NCI-H146 treated with DMSO at 0.1 percent for 48 hours (cell line): ENCODE data around the gene PTPRE.

Source experiments
- DNase-seq: peaks from one replicate; lab custom pipeline; 2025; ENCODE audit not compliant: unreplicated experiment; lab: John Stamatoyannopoulos, UW

Gene PTPRE

DNA sequence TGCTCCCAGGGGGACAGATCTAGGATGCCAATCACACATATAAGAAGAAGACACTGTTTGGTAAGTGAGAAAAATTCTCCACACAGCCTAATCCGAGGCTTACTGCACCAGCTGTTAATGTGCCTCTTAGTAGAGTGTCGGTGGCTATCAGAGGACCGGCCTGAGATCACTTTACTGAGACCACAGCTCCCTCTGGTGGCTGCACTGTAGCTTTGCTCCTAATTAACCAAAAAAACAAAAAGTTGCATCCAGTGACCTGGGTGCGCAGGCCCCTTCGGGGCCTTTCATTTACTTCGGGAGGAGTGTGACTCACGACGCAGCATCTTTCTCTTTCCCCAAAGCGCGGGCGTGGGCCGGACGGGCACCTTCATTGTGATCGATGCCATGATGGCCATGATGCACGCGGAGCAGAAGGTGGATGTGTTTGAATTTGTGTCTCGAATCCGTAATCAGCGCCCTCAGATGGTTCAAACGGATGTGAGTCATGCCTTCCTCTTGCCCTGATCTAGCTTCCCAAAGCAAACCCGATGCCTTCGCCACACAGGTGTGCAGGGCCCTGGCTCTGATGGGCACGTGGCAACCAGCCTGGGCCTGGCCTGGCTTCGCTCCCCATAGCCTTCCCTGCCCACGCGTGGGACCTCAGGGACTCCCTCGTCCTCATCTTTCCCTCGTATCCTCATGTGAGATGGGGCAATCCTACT is 162.6 kb downstream of the PTPRE start:
- peak; percentile 39 for DNase-seq

DNA sequence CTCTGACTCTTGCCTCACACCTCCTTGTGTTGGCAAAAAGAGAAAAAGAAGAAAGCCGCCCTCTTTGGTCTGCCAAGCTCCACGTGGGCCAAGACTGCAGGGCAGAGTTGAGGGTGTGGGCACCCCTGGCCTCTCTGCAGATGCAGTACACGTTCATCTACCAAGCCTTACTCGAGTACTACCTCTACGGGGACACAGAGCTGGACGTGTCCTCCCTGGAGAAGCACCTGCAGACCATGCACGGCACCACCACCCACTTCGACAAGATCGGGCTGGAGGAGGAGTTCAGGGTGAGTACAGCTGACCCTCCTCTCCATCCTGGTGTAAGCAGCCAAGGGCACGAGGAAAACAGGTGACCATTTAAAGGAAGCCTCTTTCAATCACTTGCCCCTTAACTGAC is 163.3 kb downstream of the PTPRE start:
- no peak for DNase-seq

- DNase-seq = no peak
Measured at GRCh38 chr10:128070721-128071416, 164.0 kb downstream of the PTPRE start.

- DNase-seq = no peak
Measured at GRCh38 chr10:128071417-128071782, 164.5 kb downstream of the PTPRE start.

DNA sequence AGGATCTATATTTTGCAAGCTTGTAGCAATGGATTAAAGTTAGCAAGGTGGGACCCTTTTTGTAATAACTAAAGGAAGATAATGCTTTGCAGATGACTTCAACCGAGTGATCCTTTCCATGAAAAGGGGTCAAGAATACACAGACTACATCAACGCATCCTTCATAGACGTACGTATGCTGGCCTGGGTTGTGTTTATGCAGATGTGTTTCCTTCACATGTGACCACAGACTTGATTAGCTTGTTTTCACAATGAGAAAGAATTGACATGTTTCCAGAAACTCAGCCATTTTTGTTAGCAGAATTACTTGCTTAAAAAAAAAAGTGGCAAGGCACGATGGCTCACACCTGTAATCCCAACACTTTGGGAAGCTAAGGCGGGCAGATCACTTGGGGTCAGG is 165.1 kb downstream of the PTPRE start:
- no peak for DNase-seq

GRCh38 chr10:128072941-128073645 is 166.2 kb downstream of the PTPRE start:
- DNase-seq = no peak

- DNase-seq = no peak
Measured at GRCh38 chr10:128073890-128074289, 167.0 kb downstream of the PTPRE start.

DNA sequence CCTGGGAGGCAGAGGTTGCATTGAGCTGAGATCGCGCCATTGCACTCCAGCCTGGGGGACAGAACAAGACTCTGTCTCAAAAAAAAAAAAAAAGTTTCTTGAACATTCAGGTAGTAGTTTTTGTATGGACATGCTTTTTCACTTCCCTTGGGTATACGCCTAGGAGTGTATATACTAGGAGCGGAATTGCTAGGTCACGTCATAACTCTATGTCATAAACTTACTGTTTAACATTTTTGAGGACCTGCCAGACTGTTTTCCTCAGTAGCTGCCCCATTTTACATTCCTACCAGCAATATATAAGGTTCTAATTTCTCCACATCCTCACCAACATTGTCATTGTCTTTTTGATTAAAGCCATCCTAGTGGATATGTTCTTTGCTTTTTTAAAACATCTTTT is 167.7 kb downstream of the PTPRE start:
- DNase-seq = no peak

GRCh38 chr10:128077155-128077875 is 170.4 kb downstream of the PTPRE start:
- DNase-seq = no peak

- peak; percentile 5 for DNase-seq
Measured at GRCh38 chr10:128078136-128078969, 171.4 kb downstream of the PTPRE start.

- no peak for DNase-seq
Measured at GRCh38 chr10:128080231-128080630, 173.3 kb downstream of the PTPRE start.

DNA sequence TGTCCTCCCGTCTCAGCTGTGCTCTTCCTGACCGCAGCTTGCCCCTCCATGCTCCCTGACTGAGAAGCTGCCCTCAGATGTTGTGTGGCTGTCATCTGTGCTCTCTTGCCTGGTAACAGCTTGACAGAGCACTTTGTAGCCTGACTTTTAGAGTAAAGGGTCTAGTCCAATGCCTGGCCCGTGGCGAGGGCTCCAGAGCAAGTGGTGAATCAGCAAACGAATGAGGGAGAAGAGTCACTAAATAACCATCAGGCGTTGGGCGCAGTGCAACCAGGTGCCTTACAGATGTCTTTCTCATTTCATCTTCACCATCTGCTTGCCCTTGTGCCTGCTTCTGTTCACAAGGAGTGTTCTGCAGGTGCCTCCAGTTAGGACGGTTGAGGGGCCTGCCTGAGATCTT is 173.7 kb downstream of the PTPRE start:
- DNase-seq = no peak

DNA sequence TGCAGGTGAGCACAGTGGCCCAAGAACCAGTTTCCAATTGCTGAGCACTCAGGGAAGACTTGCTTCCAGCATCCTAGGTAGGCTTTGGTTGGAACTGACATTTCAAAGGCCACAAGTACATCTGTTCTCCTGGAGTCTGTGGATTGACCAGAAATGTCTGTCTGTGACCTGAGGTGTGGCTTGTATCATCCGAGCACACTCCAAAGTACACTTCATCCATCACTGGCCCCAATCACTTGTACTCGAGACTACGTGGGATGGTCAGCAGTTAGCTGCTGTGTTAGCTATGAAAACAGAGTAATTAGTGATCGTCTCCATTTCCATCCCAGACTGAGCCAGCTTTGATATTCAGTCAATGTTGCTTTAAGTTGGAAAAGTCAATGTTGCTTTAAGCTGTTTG is 174.3 kb downstream of the PTPRE start:
- DNase-seq = no peak

DNA sequence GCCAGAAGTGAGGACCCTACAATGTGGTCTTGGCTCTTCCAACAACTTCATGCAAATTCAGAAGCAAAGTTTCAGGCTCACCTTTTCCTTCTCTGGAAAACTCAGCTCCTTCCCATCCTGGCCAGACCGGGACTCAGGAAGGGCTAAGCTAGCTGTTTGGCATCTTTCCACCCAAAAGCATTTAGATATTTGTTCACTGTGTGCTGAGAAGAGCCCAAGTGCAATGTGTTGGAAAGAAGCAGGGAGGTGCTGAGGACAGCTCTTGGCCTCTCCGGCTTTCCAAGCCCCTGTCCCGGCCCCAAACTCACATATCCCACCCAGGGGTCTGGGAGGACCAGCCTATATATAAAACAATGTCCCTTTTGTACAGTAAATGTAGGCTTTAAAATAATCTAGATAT is 174.8 kb downstream of the PTPRE start:
- DNase-seq = no peak

GRCh38 chr10:128083191-128083895 is 176.4 kb downstream of the PTPRE start:
- DNase-seq = no peak

- DNase-seq = no peak
Measured at GRCh38 chr10:128084364-128084763, 177.5 kb downstream of the PTPRE start.

DNA sequence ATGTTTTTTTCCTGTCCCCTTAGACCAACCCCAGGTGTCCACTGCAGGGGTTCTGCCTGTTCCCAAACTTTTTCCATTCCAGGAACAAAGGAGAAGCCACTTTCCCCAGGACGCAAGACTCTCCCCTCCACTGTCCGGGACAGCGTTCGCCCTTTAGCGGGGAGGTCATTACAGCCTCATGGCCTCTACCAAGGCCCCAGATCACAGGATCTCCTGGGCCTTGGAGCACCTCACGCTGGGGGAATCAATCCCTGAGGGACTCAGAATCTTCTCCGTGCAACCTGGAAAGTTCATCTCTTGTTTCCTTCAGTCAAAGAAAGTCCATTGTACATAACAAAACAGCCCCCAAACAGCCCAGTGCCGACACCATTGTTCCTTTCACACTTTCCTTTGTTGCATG is 178.1 kb downstream of the PTPRE start:
- DNase-seq = no peak

DNA sequence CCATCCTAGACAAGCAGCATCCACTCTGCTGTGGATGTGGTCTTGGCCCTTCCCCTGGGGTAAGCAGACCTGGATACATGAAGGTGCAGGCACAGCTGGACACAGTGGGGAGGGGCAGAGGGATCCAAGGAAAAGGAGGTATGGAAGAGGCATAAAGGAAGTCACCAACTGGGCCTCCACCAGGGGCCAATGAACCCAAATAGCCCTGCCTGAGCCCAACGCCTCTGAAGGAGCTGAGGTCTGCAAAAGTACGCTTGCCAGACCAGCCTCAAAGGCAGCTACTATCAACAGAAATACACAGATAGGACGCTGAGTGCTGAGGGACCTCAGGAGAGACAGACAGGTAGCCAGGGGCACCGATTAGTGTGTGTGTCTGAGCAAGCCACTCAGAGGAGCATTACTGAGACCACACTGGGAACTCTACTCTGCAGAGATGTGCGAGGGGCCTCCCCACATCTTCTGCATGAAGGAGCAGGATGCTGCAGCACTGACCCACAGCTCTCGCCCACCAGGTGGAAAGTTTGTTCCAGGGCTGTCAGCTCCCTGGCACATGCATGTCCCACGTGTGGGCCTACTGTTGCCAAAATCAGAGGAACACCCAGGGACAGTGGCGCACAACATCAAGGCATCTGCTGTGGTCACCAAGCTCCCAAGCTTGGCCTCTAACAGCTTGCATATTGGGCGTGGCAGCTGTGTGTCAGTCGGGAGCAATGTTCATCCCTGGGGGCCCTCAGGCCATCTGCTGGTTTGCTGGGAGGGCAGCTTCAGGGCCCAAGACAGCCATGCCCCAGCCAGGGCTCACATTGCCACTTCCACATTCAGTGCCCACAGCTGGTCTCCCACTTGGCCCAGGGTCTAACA is 179.3 kb downstream of the PTPRE start:
- DNase-seq = no peak
